HEK293T (cell line): ENCODE results near the gene SLA2.

Experiments
- CTBP1 ChIP-seq: fragments of 450-650 bp; IDR thresholded peaks from 2 replicates; pipeline ENCODE4 v1.6.1; 2016; ENCODE audit warnings: borderline replicate concordance
- FOXA1 ChIP-seq: fragments of 450-650 bp; IDR thresholded peaks from 2 replicates; pipeline ENCODE4 v1.6.1; 2016; ENCODE audit warnings: mild to moderate bottlenecking
- HDGF ChIP-seq: fragments of 450-650 bp; IDR thresholded peaks from 2 replicates; pipeline ENCODE4 v1.6.1; 2017; ENCODE audit warnings: antibody characterized with exemption, borderline replicate concordance
- LEF1 ChIP-seq: fragments of 450-650 bp; IDR thresholded peaks from 2 replicates; pipeline ENCODE4 v1.6.1; 2017; ENCODE audit warnings: mild to moderate bottlenecking, borderline replicate concordance
- SP1 ChIP-seq: fragments of 450-650 bp; IDR thresholded peaks from 2 replicates; pipeline ENCODE4 v1.6.1; 2017
- SUZ12 ChIP-seq: fragments of 450-650 bp; IDR thresholded peaks from 2 replicates; pipeline ENCODE4 v1.6.1; 2016; ENCODE audit warnings: mild to moderate bottlenecking
- TARDBP ChIP-seq: fragments of 450-650 bp; IDR thresholded peaks from 2 replicates; pipeline ENCODE4 v1.6.1; 2016

DNA sequence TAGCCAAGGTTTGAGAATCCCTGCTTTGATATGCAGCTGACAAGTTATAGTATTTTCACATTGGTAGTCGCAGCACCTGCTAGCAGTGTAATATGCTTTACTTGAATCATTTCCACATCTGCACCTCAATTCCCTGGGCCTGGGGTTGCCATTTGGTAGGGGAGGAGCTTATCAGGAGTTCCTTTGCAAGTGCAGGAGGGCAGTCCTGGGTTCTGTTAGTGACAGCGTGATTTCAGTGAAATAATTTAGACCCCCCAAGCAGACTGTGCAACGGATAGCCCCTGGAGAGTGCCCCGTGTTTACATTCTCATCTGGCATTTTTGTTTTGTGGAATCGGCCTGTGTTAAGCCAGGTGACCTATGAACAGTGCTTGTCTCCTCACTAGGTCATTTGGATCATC, 34.4 kb downstream of the SLA2 start:
- TF ChIP-seq SP1 (no peak), SUZ12 (no peak), FOXA1 (no peak), HDGF (no peak), TARDBP (no peak), LEF1 (no peak), CTBP1 (no peak)
